Astrocyte of the hippocampus (primary cell): ENCODE data around the gene SBK3.
"Not testable (repeated sequence)": the region's sequence is repeated elsewhere in the genome, so short reads cannot be mapped to it uniquely, and the experiment has no call there.

Experiments used
- DNase-seq: peaks from one replicate; pipeline ENCODE4 v3.0.0; 2011; ENCODE audit warnings: low read depth, low spot score

Gene SBK3

DNA sequence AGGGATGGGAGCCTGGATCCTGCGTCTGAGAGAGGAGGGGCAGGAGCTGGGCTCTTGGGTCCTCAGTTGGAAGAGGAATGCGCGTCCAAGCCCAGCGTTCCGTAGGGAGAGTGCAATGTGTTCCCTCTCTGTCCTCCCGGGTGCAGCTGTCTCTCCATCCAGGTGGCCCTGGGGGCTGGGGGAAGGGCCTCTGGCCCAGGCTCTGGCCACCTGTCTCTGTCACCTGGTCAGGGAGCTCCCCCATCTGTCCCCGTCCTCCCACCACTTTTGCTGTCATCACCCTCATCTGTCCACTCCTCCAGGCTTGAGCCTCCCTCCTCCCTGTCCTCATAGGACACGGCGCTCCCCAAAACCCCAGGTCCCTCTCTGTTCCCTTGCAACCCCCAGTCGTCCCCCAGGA, 4.7 kb downstream of the SBK3 start:
- DNase-seq = no peak

DNA sequence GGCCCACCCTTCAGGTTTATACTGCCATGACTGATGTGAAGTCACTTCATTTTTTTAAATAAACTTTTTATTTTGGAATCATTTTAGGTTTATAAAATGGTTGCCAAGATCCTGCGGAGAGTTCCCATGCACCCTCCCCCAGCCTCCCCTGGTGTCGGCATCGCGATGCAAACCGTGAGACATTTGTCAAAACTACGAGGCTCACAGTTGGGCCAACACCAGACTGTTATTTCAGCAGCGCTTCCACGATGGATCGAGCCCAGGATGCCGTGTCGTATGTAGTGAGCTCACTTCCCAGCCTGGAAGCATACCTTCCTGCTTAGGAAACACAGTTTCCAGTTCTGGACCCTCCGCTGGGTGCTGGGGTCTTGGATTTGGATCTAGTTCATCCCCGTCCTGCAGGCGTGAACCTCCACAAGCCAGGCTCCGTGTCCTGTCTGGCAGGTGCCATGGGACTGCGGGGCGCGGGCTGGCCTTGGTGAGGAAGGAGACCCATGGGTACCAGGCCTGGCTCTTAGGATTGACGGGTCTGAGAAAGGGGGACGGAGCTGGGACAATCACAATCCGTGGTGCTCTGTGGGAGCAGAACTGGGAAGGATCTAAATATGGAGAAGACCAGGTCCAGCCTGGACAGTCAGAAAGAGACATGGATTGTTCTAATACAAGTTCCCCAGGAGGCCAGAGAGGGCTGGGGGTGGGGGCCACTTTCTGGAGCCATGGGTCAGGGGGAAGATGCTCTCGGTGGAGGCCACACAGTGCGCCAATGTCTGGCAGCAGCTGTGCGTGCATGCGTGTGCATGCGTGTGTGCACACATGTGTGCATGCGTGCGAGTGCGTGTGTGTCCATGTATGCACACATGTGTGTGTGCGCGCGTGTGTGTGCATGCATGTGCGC, 6.0 kb downstream of the SBK3 start:
- no peak for DNase-seq

DNA sequence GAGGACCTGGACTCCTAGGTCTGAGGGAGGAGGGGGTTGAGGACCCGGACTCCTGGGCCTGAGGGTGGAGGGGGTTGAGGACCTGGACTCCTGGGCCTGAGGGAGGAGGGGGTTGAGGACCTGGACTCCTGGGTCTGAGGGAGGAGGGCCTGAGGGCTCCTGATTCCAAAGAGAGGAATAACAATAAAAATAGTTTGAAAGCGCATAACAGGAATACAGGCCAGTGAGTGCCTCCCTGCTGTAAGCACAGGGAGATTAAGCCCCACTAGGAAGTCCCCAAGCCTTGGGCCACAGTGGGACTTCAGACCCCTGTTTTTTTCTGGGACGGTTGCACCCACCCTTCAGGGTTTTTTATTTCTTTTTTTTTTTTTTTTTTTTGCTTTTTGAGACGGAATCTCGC, 7.2 kb downstream of the SBK3 start:
- DNase-seq = no peak

DNA sequence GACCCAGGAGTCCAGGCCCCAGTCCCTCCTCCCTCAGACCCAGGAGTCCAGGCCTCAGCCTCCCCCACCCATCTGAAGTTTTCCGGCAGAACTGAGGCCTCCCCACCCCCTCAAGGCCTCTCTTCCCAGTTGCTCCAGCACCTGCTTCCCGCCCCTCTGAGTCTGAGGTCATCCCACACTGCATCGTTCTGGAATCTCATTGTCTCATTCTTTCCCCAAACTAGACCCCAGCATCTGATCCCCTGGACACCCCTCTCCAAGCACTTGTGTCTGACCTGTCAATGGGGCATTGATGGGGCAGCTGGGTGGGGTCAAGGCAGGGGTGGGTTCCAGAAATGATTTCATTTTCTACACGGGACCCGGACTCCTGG, 7.6 kb downstream of the SBK3 start:
- peak; percentile 37 for DNase-seq

DNA sequence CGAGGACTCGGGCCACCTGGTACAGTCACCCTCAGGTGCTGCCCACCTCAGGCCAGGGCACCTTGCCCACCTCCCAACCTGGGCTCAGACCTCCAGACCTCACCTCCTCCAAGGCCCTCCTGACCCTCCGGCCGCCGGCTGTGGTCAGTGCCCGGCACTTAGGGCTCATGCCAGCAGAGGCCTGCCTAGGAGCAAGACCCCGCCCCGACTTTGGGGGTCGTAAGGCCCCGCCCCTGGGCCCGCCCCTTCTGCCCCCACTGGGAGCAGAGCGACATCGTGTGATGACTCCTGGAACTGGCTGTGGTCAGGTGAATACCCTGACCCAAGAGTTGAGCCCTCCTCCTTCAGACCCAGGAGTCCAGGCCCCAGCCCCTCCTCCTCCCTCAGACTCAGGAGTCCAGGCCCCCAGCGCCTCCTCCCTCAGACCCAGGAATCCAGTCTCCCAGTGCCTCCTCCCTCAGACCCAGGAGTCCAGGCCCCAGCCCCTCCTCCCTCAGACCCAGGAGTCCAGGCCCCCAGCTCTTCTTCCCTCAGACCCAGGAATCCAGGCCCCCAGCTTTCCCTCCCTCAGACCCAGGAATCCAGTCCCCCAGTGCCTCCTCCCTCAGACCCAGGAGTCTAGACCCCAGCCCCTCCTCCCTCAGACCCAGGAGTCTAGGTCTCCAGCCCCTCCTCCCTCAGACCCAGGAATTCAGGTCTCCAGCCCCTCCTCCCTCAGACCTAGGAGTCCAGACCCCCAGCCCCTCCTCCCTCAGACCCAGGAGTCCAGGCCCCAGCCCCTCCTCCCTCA, 8.2 kb downstream of the SBK3 start, which contains the start of gene SBK2:
TSS of gene SBK2 (minus strand) at position 183 of the 790 bp plus-strand sequence. CDS start 839 bp downstream, outside the sequence.
- DNase-seq = peak; percentile 22

DNA sequence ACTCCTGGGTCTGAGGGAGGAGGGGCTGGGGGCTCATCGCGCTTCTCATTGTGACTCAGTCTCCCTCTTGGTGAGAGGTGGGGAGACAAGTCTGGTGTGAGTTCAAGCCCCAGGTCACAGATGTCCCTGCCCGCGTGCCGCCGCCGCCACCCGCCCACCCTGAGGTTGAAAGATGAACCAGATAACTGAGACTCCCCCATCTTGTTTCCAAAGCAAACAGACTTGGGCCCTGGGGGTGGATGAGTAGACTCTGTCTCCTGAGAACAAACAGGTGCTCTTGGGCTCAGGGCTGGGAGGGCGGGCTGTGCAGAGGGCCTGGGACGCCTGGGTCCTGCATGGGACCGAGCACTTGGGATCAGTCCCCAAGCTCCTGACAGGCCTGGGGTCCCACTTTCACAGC, 9.0 kb downstream of the SBK3 start:
- DNase-seq = no peak

DNA sequence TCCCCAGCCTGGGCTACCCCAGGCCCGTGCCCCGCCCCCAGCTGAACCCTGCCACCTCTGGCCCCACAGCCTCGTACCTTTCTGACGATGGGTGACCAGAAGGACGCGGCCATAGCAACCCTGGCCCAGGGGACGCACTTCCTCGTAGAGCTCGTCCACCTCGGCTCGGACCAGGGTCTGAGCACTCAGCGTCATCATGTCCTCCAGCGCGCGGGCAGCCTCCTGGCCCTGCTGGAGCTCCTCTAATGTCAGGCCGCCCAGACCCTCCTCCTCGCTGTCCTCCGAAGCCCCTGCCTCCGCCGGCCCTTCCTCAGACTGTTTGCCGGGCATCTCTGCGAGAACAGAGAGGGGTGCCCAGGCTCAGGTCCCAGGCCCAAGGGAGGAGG, 9.4 kb downstream of the SBK3 start:
- no peak for DNase-seq

DNA sequence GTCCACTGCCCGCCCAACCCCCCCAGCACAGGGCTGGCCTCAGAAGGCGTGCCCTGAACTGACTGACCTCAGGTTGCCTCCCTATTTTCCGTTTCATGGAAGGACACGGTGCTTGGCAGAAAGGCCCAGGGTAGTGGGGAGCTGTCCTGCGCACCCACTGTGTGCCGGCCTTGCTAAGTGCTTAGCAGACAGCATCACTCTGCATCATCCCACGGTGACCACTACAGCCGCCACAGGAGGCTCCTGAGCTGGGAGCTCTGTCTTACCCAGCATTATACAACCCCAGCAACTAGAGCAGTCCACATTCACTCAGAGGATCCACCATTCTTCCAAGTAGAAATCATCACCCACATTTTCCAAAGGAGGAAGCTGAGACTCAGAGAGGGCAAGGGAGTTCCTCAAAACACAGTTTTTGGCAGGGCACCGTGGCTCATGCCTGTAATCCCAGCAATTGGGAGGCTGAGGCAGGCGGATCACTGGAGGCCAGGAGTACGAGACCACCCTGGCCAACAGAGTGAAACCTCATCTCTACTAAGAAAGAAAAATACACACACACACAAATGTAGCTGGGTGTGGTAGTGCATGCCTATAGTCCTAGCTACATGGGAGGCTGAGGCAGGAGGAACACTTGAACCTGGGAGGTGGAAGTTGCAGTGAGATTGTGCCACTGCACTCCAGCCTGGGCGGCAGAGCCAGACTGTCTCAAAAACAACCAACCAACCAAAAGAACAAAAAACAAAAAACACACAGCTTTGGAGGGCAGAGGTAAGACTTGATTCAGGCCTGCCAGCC, 10.0 kb downstream of the SBK3 start:
- DNase-seq = no peak

DNA sequence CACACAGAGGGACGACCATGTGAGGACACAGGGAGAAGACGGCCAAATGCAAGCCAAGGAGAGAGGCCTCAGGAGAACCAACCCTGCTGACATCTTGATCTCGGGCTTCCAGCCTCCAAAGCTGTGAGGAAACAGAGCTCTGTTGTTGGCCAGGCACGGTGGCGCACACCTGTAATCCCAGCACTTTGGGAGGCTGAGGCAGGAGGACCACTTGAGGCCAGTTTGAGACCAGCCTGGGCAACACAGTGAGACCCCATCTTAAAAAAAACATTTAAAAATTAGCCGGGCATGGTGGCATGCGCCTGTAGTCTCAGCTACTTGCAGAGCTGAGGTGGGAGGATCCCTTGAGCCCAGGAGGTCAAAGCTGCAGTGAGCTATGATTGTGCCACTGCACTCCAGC, 11.1 kb downstream of the SBK3 start:
- not testable (repeated sequence) for DNase-seq

DNA sequence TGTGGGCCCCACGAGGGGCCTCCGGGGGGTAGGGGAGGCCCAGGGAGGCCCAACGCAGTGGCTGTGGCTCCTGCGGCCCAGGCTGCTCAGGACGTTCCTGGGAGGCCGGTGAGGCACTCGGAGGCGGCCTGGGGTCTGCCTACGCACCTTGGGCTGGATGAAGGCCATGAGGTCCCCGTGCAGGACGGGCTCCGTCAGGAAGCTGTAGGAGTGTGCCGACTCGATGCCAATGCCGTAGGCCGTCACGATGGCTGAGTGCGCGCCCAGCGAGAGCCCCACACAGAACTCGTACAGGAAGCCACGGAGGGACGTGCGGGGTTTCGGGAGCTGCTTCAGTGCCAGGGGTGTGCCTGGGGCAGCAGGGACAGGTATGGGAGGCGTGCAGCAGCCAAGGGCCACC, 14.3 kb downstream of the SBK3 start:
- no peak for DNase-seq

DNA sequence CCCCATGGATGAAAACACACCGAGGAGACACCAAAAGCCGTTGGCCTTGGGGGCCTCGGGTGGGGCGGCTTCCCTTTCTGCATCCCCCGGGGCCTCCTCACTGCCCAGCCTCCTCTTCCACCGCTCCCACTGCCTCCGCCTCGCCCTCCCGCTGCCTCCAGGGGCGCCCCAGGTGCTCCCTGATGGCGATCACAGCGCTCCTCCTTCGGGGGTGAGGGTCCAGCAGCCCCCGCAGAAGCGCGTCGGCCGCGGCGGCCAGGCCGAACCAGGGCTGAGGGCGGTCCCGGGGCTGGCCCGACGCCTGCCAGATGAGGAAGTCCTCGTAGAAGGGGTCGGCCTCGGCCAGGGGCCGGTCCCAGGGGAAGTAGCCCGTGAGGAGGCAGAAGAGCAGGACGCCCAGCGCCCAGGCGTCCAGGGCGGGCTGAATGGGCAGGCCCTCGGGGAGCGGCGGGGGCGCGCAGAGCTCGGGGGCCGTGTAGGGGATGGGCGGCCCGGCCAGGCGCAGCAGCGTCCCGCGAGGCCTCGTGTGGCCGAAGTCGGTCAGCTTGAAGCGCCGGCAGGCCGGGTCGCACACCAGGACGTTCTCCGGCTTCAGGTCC, 15.6 kb downstream of the SBK3 start:
- no peak for DNase-seq

DNA sequence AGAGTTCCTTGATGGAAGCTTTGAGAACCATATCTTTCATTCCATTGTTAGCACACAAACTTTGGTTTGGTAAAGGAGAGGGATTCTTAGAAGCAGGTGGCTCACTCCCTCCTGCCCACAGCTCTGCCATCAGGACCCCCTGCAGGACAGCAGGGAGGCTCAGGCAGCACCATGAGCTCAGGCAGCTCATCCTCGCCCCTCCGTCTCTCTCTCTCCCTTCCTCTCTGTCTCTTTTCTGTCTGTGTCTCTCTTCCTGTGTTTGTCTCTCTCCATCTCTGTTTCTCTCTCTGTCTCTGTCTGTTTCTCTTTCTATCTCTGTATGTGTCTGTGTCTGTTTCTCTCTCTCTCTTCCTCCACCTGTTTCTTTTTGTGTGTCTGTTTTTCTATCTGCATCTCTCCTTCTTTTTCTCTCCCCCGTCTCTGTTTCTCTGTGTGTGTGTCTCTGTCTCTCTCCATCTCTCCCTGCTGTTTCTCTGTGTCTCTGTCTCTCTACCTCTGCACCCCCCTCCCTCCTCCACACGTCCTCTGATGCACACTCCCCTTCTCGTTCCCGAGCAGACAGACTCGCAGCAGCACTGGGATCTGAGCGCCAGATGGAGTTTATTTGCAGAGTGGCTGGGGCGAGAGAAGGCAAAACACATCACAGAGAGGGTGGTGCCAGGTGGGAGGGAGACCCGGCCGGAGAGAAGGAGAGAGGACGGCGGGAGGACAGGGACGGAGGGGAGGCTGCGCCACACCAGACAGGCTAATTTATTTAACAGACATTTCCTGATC, 17.1 kb downstream of the SBK3 start:
- DNase-seq = no peak

DNA sequence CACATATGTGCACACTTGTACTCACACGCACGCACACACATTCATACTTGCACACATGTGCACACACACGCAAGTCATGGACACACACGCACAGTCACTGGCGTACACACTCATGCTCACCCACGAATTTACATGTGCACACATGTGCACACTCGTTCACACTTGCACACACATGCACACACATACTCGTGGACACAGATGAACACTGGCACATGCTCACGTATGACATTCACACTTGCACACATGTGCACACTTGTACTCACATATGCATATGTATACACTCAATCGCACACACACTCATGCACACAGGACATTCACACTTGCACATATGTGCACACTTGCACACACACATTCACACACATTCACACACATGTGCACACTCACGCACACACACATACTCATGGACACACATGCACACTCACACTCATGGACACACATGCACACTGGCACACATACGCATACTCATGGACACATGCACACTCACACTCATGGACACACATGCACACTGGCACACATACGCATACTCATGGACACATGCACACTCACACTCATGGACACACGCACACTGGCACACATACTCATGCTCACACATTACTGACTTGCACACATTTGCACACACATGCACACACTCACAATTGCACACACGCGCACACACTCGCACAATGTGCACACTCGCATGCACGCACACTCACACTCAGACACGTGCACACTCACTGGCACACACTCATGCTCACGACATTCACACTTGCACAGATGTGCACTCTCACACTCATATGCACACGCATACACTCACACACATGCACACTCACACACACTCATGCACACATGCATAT, 17.9 kb downstream of the SBK3 start:
- no peak for DNase-seq

DNA sequence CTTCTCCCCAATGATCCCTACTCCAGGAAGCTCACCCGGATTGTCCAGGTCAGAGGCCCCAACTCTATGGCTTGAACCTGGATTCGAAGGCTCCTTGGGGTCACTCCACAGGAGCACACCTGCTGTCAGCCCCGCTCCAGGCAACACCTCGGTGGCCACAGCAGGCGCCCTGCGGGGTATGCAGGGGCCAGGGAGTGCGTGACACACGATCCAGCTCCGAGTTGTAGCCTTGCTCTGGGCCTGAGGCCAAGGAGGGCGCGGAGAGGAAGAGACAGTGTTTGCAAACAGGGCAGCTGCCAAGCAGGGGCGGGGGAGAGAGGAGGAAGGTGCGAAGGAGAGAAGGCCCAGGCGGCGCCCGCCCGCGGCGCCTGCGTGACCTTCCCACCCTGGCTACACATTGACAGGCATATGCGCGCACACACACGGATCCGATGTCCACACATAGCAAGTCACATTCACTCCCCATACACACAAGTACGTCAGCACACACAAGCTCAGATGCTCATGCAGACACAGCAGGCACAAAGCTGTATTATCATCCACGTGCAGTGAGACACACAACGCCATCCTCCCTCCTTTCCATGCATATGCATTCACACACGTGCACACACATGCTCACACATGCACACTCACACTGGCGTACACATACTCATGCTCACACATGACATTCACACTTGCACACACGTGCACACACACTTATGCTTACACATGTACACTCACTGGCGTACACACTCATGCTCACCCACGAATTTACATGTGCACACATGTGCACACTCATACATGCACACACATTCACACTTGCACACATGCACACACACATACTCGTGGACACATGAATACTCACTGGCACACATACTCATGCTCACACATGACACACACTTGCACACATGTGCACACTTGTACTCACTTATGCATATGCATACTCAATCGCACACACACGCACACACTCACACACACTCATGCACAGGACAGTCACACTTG, 18.8 kb downstream of the SBK3 start:
- DNase-seq = peak; percentile 47

DNA sequence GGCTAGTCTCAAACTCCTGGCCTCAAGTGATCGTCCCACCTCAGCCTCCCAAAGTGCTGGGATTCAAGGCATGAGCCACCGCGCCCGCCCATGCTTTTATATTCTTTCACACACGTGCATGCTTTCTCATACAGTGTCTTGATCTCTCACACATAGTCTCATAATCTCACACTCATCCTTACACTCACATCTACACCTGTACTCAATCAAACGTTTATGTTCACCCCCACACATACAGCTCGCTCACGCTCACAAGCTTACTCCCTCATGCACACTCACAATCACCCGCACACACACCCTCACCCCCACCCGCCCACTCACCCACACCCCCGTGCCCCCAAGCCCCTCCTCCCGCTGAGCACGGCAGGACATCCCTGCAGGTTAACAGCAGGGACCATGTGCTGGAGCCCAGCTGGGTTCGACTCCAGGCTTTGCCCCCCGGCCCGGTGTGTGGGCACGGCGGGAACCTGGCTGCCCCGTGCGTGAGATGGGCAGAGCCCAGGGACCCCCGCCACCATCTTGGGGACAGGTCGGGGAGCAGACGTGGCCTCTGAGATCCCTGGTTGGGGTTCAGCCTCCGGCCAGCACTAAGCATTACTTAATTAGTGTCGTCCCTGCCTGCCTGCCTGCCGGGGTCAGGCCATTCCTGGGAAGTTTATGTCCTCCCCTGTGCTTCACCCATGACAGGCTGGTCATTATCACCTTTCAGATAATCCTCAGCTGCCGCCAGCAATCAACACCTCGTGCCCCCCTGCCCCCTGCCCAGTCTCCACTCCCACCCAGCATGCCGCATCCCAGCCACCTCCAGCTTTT, 19.8 kb downstream of the SBK3 start:
- DNase-seq = no peak

DNA sequence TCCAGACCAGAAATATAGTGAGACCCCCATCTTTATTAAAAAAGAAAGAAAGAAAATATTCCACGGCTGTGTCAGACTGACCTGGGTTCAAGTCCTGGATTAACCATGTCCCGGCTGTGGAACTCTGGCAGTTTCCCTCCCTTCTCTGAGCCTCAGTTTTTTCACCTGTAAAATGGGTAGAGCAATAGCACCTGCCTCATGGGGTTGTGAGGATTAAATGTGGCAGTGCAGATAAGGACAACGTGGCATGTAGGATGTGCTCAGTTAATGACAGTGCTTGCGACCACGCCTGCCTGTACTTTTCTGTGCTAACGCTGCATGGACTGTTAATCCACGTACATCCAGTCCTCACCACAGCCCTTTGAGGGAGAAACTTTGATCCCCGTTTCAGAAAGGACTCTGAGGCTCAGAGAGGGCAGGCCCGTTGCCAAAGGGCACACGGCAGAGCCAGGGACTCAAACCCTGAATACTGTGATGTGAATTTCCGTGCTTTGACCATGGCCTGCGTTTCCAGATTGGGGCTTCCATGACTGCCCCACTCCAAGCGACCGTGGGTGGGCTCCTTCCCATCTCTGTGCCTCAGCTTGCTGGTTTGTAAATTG, 24.6 kb downstream of the SBK3 start:
- DNase-seq = no peak
